AG04450 (cell line): ENCODE measurements around the gene GMPPA. TPM values are rescaled to one million over a fixed set of nuclear protein-coding genes. Genes with fewer than 3 reads are reported as not detected.
A peak's percentile ranks its signal among the peaks of the same experiment; 100 is the strongest.

Experiments
- CTCF ChIA-PET: fragments of 300-600, 350-600 bp; formaldehyde crosslinking; extraction: SDS; loops from one replicate; lab custom pipeline; 2022; ENCODE audit warnings: antibody characterized with exemption, inconsistent platforms; lab: Charles Lee
- POLR2A ChIA-PET: fragments of 350-600 bp; formaldehyde crosslinking; extraction: SDS; loops from one replicate; lab custom pipeline; 2021; ENCODE audit warnings: antibody characterized with exemption, inconsistent platforms; lab: Yijun Ruan, JAX
- DNase-seq: peaks from one replicate; pipeline ENCODE4 v3.0.0-alpha.2; 2011; ENCODE audit warnings: low read depth, low spot score
- H3K27ac ChIP-seq: one replicate; pipeline ENCODE4 v1.5.1; 2012; ENCODE audit warnings: low read depth, low read length, control low read depth
- H3K27me3 ChIP-seq: one replicate; pipeline ENCODE4 v1.6.0; 2012; ENCODE audit warnings: low read length; ENCODE audit not compliant: control insufficient read depth, insufficient read depth
- H3K4me3 ChIP-seq: 2 replicates; pipeline ENCODE4 v1.5.1; 2011; ENCODE audit warnings: mild to moderate bottlenecking, low read depth, low read length, control low read depth
- H3K9me3 ChIP-seq: 2 replicates; pipeline ENCODE4 v1.5.1; 2012; ENCODE audit warnings: low read length; ENCODE audit not compliant: control insufficient read depth, insufficient read depth
- polyA plus RNA-seq: library from polyadenylated mRNA; depleted of rRNA; stranded (reverse); fragments of >200 nt; gene quantifications from 2 replicates; pipeline ENCODE4 v1.2.3, GENCODE V29; 2011
- TF ChIP-seq, protein P1 (sequence below): IDR thresholded peaks from 2 replicates; pipeline ENCODE4 v1.5.1; 2011; ENCODE audit warnings: low read depth, low read length, control low read depth, inconsistent platforms

GMPPA gene
- polyA plus RNA-seq, 1 experiment = 90.1 TPM

GRCh38 chr2:219526320-219527075, 27.8 kb downstream of the GMPPA start:
- no peak overlapping the region for H3K27ac ChIP-seq
- POLR2A ChIA-PET = no interaction called here
- peaks cover 34% of the 10 kb centered on the region for H3K27me3 ChIP-seq
- CTCF ChIA-PET = interaction anchor here (0.5 to 9.9 kb wide), 6 partner anchors 18 to 123 kb away, joined by 3 to 270 read pairs (median 66); a partner anchor contains a TSS
- no peaks in the 10 kb centered on the region for H3K9me3 ChIP-seq
- TF ChIP-seq, protein P1, sequence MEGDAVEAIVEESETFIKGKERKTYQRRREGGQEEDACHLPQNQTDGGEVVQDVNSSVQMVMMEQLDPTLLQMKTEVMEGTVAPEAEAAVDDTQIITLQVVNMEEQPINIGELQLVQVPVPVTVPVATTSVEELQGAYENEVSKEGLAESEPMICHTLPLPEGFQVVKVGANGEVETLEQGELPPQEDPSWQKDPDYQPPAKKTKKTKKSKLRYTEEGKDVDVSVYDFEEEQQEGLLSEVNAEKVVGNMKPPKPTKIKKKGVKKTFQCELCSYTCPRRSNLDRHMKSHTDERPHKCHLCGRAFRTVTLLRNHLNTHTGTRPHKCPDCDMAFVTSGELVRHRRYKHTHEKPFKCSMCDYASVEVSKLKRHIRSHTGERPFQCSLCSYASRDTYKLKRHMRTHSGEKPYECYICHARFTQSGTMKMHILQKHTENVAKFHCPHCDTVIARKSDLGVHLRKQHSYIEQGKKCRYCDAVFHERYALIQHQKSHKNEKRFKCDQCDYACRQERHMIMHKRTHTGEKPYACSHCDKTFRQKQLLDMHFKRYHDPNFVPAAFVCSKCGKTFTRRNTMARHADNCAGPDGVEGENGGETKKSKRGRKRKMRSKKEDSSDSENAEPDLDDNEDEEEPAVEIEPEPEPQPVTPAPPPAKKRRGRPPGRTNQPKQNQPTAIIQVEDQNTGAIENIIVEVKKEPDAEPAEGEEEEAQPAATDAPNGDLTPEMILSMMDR = no peak
- DNase-seq = no peak
- H3K4me3 ChIP-seq = no peak overlapping the region

DNA sequence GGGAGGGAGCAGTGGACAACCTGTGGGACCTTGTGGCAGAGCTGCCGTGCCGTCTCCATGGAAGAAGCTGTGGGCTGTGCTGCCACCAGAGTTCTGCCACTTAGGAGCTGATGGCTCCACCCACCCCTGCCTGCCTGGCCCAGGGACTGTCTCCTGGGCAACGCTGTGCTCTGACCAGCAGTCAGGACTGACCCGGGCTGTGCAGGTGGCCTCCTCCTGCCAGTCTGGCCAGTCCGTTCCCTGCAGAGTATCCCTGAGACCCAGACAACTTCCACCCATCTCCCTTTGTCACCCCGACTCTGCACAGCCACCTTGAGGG, 28.3 kb downstream of the GMPPA start:
- no peak for DNase-seq
- no peak overlapping the region for H3K27ac ChIP-seq
- ChIA-PET POLR2A (no interaction called here), CTCF (interaction anchor here (0.5 to 9.9 kb wide), 11 partner anchors 14 to 228 kb away, joined by 3 to 270 read pairs (median 12); partner anchors contain the start of gene DNPEP)
- peaks cover 37% of the 10 kb centered on the region for H3K27me3 ChIP-seq
- H3K9me3 ChIP-seq = no peaks in the 10 kb centered on the region
- TF ChIP-seq, protein P1 = no peak
- no peak overlapping the region for H3K4me3 ChIP-seq

DNA sequence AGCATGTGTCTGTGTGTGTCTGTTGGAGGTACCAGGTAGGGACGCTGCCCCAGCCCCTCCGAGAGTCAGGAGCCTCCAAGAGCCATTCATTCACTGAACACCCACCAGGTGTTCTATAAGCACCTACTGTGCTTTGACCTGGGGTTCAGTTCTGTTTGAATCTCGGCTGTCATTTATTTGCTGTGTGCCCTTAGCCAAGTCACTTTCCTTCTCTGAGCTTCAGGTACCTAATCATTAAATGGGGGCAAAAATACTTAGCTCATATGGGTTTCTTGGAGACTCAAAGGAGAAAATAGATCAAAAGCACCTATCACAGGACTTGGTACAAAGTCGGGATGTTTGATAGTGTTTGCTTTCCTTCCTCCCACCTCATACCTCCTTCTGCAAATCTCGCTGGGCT, 28.8 kb downstream of the GMPPA start:
- DNase-seq = no peak
- no peak overlapping the region for H3K27ac ChIP-seq
- peaks cover 37% of the 10 kb centered on the region for H3K27me3 ChIP-seq
- ChIA-PET POLR2A (no interaction called here), CTCF (interaction anchor here (1.1 to 9.9 kb wide), 11 partner anchors 13 to 228 kb away, joined by 3 to 270 read pairs (median 12); partner anchors contain the start of gene DNPEP)
- TF ChIP-seq, protein P1 = no peak
- H3K9me3 ChIP-seq = no peaks in the 10 kb centered on the region
- H3K4me3 ChIP-seq = no peak overlapping the region

DNA sequence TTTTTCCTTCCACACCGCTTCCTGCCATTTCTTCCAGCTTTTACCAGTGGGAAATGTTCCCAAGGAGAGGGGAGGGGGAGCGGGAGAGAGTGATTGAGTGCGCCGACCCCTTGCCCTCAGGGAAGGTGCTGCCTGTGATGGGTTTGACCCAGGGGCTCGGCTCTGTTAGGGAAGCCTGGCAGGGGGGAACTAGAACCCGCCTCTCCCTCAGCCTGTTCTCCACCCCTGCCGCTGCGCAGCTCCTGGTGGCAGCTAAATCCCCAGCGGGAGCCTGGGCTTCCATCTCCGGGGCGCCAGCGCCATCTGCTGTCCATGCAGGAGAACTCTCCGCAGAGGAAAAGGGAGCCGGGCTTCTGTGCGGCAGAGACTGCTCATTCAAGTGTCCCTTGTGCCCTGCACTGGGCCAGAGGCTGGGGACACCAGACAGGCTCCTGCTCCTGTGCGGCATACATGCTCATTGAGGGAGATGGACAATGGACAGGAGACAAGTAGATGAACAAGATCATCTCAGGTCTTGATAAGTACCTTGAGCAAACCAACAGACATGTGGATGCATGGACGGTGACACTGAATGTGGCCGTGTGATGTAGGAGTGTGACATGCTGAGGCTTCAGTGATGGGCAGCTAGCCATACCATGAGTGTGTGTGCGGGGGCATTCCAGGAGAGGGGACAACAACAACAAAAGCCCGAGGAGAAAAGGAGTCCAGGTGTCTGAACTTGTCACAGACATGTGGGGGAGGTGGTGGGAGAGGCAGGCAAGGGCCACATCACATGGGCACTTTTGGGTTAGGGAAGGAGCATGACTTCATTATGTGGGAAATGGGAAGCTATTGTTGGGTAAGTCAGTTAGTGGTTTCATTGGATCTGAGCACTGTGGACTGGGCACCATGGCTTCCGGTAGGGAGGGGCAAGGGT, 31.6 kb downstream of the GMPPA start:
- Histone ChIP-seq H3K27ac (no peak overlapping the region), H3K27me3 (peaks cover 45% of the 10 kb centered on the region), H3K4me3 (peak overlapping the region; percentile 41), H3K9me3 (no peaks in the 10 kb centered on the region; the same call in 1 of the 2 replicates)
- POLR2A ChIA-PET = interaction anchor here (0.6 to 1.0 kb wide), 5 partner anchors 19 to 127 kb away, joined by 3 to 7 read pairs (median 4); partner anchors contain the start of gene GMPPA
- CTCF ChIA-PET = interaction anchor here (0.6 to 9.9 kb wide), 62 partner anchors 8 to 578 kb away, joined by 3 to 270 read pairs (median 5); partner anchors contain the start of genes ASIC4, ATG9A, DNPEP and GMPPA
- TF ChIP-seq, protein P1 = peak; percentile 98
- DNase-seq = peak; percentile 59
